B cell (primary cell): ENCODE measurements around the gene PHACTR4. TPM values are rescaled to one million over a fixed set of nuclear protein-coding genes. Genes with fewer than 3 reads are reported as not detected.
A peak's percentile ranks its signal among the peaks of the same experiment; 100 is the strongest.

Source experiments
- ATAC-seq: fragments of 200-7000 bp; cut with Tn5 transposase; one replicate; pipeline ENCODE4 v1.10.0; 2021; ENCODE audit warnings: low read depth, mild to moderate bottlenecking, moderate number of reproducible peaks, moderate library complexity
- CTCF ChIA-PET: fragments of 350-600 bp; sonication (Branson Sonifier 250); formaldehyde crosslinking; loops from one replicate; lab custom pipeline; 2021; ENCODE audit warnings: antibody characterized with exemption, inconsistent platforms; lab: Charles Lee
- POLR2A ChIA-PET: fragments of 350-600 bp; sonication (Branson Sonifier 250); formaldehyde crosslinking; loops from one replicate; lab custom pipeline; 2021; ENCODE audit warnings: antibody characterized with exemption; lab: Charles Lee
- DNase-seq: peaks from one replicate; pipeline ENCODE4 v3.0.0; 2013
- H2AFZ ChIP-seq: 2 replicates; pipeline ENCODE4 v1.6.1; 2012; ENCODE audit warnings: mild to moderate bottlenecking, low read depth, low read length; ENCODE audit not compliant: insufficient read depth, poor library complexity, severe bottlenecking
- H3K27ac ChIP-seq, 2 donors: 1 replicate in 1 of 2; 2 replicates in 1 of 2; pipeline ENCODE4 v1.5.1; 2012 to 2013; ENCODE audit warnings: low read length in 2 of 2, mild to moderate bottlenecking in 2 of 2, moderate library complexity in 1 of 2
- H3K27me3 ChIP-seq, 4 experiments: fragments of 200-600 bp in 1 of 4; sonication (generic) in 1 of 4; replicated peaks in 1 of 4; 1 replicate in 2 of 4; 2 replicates in 2 of 4; pipeline versions ENCODE4 v1.6.1 to v1.7.0; 2013 to 2016; ENCODE audit warnings: low read length in 3 of 4, mild to moderate bottlenecking in 2 of 4, mixed read lengths in 1 of 4, moderate library complexity in 1 of 4; ENCODE audit not compliant: insufficient read depth in 4 of 4, control insufficient read depth in 3 of 4; ENCODE audit errors: control extremely low read depth in 1 of 4
- H3K36me3 ChIP-seq, 2 experiments: replicated peaks in 1 of 2; 1 replicate in 1 of 2; 2 replicates in 1 of 2; pipeline versions ENCODE4 v1.6.1 to v1.7.1; 2013; ENCODE audit warnings: low read length in 1 of 2; ENCODE audit not compliant: insufficient read depth in 2 of 2, control insufficient read depth in 1 of 2; ENCODE audit errors: control extremely low read depth in 1 of 2, extremely low read depth in 1 of 2
- H3K4me1 ChIP-seq, 2 donors: fragments of 200-600 bp in 1 of 2; sonication (generic) in 1 of 2; 1 replicate in 1 of 2; 2 replicates in 1 of 2; pipeline versions ENCODE4 v1.5.1 to v1.6.1; 2013 to 2017; ENCODE audit warnings: low read length in 2 of 2; ENCODE audit not compliant: control insufficient read depth in 2 of 2, insufficient read depth in 2 of 2
- H3K4me2 ChIP-seq: replicated peaks from 2 replicates; pipeline ENCODE3; 2012; ENCODE audit warnings: mild to moderate bottlenecking, low read depth, low read length; ENCODE audit not compliant: poor library complexity, severe bottlenecking
- H3K4me3 ChIP-seq, 5 experiments: fragments of 200-600 bp in 1 of 5; sonication (generic) in 1 of 5; 1 replicate in 3 of 5; 2 replicates in 2 of 5; pipeline versions ENCODE4 v1.5.1 to v1.7.0; 2011 to 2016; ENCODE audit warnings: low read length in 4 of 5, mild to moderate bottlenecking in 4 of 5, low read depth in 2 of 5, control low read depth in 1 of 5, moderate library complexity in 1 of 5; ENCODE audit not compliant: insufficient read depth in 1 of 5; ENCODE audit errors: control extremely low read depth in 1 of 5, extremely low read depth in 1 of 5
- H3K79me2 ChIP-seq: fragments of 200-600 bp; sonication (generic); one replicate; pipeline ENCODE4 v1.6.0; 2016; ENCODE audit warnings: low read length; ENCODE audit not compliant: control insufficient read depth, insufficient read depth
- H3K9ac ChIP-seq: fragments of 200-600 bp; sonication (generic); 2 replicates; pipeline ENCODE4 v1.6.1; 2017; ENCODE audit warnings: mild to moderate bottlenecking, low read length, moderate library complexity
- H3K9me3 ChIP-seq, 3 donors: one replicate each; pipeline versions ENCODE4 v1.6.1 to v1.7.1; 2013; ENCODE audit warnings: low read length in 2 of 3; ENCODE audit not compliant: control insufficient read depth in 2 of 3, insufficient read depth in 1 of 3; ENCODE audit errors: control extremely low read depth in 1 of 3
- H4K20me1 ChIP-seq: 2 replicates; pipeline ENCODE4 v1.6.0; 2012; ENCODE audit warnings: mild to moderate bottlenecking, low read length; ENCODE audit not compliant: insufficient read depth, control insufficient read depth, poor library complexity, severe bottlenecking
- H3K27ac Mint-ChIP-seq: one replicate; pipeline ENCODE4 v1.8.0; 2021; ENCODE audit warnings: mixed read lengths
- H3K27me3 Mint-ChIP-seq: one replicate; pipeline ENCODE4 v1.8.0; 2021; ENCODE audit warnings: mixed read lengths
- H3K4me1 Mint-ChIP-seq: one replicate; pipeline ENCODE4 v1.8.0; 2021; ENCODE audit warnings: mixed read lengths
- H3K4me3 Mint-ChIP-seq: one replicate; pipeline ENCODE4 v1.8.0; 2021; ENCODE audit warnings: mixed read lengths
- H3K9me3 Mint-ChIP-seq: one replicate; pipeline ENCODE4 v1.8.0; 2022; ENCODE audit warnings: mixed read lengths; ENCODE audit not compliant: insufficient read depth
- CTCF ChIP-seq: fragments of 200-600 bp; IDR thresholded peaks from one replicate; pipeline ENCODE4 v1.8.0; 2022; ENCODE audit warnings: antibody characterized with exemption, mild to moderate bottlenecking
- EZH2 ChIP-seq: IDR thresholded peaks from 2 replicates; pipeline ENCODE4 v1.6.1; 2012; ENCODE audit warnings: borderline replicate concordance, low read depth, mild to moderate bottlenecking, moderate library complexity, low read length; ENCODE audit not compliant: insufficient read depth, poor library complexity, severe bottlenecking
- WGBS: methylation state at CpG from one replicate; pipeline ENCODE4 v1.1.5; 2013; ENCODE audit warnings: missing lambda C conversion rate; ENCODE audit not compliant: insufficient coverage; 5-methylcytosine and 5-hydroxymethylcytosine counted together
- intact Hi-C: fragments of 100-400 bp; cut with micrococcal nuclease; formaldehyde crosslinking; loops from one replicate; pipeline ENCODE4 v1.10.0; 2022
- polyA plus RNA-seq: library from polyadenylated mRNA; depleted of rRNA; stranded (reverse); fragments of >200 nt; gene quantifications from 2 replicates; pipeline ENCODE4 v1.2.3, GENCODE V29; 2012
- total RNA-seq, 2 donors: library from RNA; stranded (reverse); fragments of 120-200 nt in 1 of 2; gene quantifications; 1 replicate in 1 of 2; 2 replicates in 1 of 2; pipeline versions ENCODE4 v1.2.3 to v1.2.4, GENCODE V29; 2013 to 2022

The PHACTR4 gene
- total and polyA plus RNA-seq, 2 donors (not counting 1 experiment from before 2014, with no cell fraction given): 9.8 to 41.6 TPM

GRCh38 chr1:28482702-28483101 is 113.2 kb downstream of the PHACTR4 start:
- DNase-seq (no peak), ATAC-seq (no peak)
- Mint-ChIP-seq H3K9me3 (no peaks in the 10 kb centered on the region), H3K4me3 (no peak overlapping the region), H3K27ac (no peak overlapping the region), H3K4me1 (no peaks in the 10 kb centered on the region), H3K27me3 (no peaks in the 10 kb centered on the region)
- no peak overlapping the region for H3K9ac ChIP-seq
- CTCF ChIA-PET: no interaction called here
- no peak for TF ChIP-seq CTCF
- no peak for TF ChIP-seq EZH2
- peaks cover 5 to 49% of the 10 kb centered on the region in 2 experiments for H3K36me3 ChIP-seq
- H3K4me2 ChIP-seq: no peak overlapping the region
- no peaks in the 10 kb centered on the region for H3K79me2 ChIP-seq
- H4K20me1 ChIP-seq: no peaks in the 10 kb centered on the region
- H3K27ac ChIP-seq: no peak overlapping the region
- no peaks in the 10 kb centered on the region for H3K27me3 ChIP-seq
- no peak overlapping the region for H2AFZ ChIP-seq
- intact Hi-C loops: no loop called here
- POLR2A ChIA-PET: no interaction called here
- no peaks in the 10 kb centered on the region for H3K9me3 ChIP-seq
- no peak overlapping the region for H3K4me3 ChIP-seq
- H3K4me1 ChIP-seq: no peaks in the 10 kb centered on the region
- 88% methylated on average over 1 of the region's 2 CpGs for WGBS

GRCh38 chr1:28494737-28495136 is 125.2 kb downstream of the PHACTR4 start:
- CTCF ChIA-PET: no interaction called here
- Histone ChIP-seq H3K9ac (no peak overlapping the region), H3K4me3 (no peak overlapping the region), H2AFZ (no peak overlapping the region), H3K27me3 (no peaks in the 10 kb centered on the region), H3K9me3 (no peaks in the 10 kb centered on the region), H4K20me1 (no peaks in the 10 kb centered on the region), H3K27ac (no peak overlapping the region), H3K79me2 (no peaks in the 10 kb centered on the region), H3K36me3 (peaks cover 5 to 33% of the 10 kb centered on the region in 2 experiments), H3K4me2 (no peak overlapping the region), H3K4me1 (no peaks in the 10 kb centered on the region)
- TF ChIP-seq CTCF (no peak), EZH2 (no peak)
- DNase-seq (no peak), ATAC-seq (no peak)
- no peaks in the 10 kb centered on the region for H3K4me1 Mint-ChIP-seq
- H3K9me3 Mint-ChIP-seq: no peaks in the 10 kb centered on the region
- POLR2A ChIA-PET: no interaction called here
- intact Hi-C loops: no loop called here
- no peaks in the 10 kb centered on the region for H3K27me3 Mint-ChIP-seq
- WGBS: 100% methylated on average over 1 of the region's 1 CpG
- H3K4me3 Mint-ChIP-seq: no peak overlapping the region
- peak overlapping the region; percentile 46 for H3K27ac Mint-ChIP-seq
